Prostate gland (tissue), 2 donors: ENCODE results near the gene ZC3H7A.

Experiments
- POLR2A ChIP-seq: fragments of 450-650 bp; IDR thresholded peaks from one replicate; pipeline ENCODE4 v1.6.1; 2016; ENCODE audit warnings: antibody characterized with exemption, mild to moderate bottlenecking
- TF ChIP-seq, protein P1 (sequence below), 4 experiments: fragments of 200-600 bp in 2 of 4; fragments of 450-650 bp in 2 of 4; sonication (generic) in 2 of 4; IDR thresholded peaks; 1 replicate in 3 of 4; 2 replicates in 1 of 4; pipeline ENCODE4 v1.5.1; 2016 to 2019; ENCODE audit warnings: antibody characterized with exemption in 4 of 4, mild to moderate bottlenecking in 2 of 4, moderate library complexity in 2 of 4

DNA sequence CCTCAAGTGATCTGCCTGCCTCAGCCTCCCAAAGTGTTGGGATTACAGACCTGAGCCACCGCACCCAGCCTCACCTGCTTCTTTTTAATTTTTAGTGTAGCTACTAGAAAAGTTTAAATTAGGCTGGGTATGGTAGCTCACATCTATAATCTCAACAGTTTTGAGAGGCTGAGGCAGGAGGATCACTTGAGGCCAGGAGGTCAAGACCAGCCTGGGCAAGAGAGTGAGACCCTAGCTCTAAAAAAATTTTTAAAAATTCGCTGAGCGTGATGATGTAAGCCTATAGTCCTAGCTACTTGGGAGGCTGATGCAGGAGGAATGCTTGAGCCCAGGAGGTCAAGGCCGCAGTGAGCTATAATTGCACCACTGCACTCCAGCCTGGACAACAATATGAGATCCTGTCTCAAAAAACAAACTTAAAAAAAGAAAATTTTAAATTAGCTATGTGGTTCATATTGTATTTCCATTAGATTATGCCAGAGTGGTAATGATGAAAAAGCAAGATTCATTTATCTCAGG is 89.3 kb downstream of the ZC3H7A start:
- no peak for TF ChIP-seq POLR2A
- TF ChIP-seq, protein P1, sequence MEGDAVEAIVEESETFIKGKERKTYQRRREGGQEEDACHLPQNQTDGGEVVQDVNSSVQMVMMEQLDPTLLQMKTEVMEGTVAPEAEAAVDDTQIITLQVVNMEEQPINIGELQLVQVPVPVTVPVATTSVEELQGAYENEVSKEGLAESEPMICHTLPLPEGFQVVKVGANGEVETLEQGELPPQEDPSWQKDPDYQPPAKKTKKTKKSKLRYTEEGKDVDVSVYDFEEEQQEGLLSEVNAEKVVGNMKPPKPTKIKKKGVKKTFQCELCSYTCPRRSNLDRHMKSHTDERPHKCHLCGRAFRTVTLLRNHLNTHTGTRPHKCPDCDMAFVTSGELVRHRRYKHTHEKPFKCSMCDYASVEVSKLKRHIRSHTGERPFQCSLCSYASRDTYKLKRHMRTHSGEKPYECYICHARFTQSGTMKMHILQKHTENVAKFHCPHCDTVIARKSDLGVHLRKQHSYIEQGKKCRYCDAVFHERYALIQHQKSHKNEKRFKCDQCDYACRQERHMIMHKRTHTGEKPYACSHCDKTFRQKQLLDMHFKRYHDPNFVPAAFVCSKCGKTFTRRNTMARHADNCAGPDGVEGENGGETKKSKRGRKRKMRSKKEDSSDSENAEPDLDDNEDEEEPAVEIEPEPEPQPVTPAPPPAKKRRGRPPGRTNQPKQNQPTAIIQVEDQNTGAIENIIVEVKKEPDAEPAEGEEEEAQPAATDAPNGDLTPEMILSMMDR (IDR thresholded peaks at IDR 0.05), result no peak
